Heart left ventricle (tissue), 13 donors: ENCODE results near the gene CLIP1.

Experiments used
- CTCF ChIP-seq, 12 donors: fragments of 200-600 bp; sonication (generic) in 4 of 12; IDR thresholded peaks; one replicate each; pipeline versions ENCODE4 v1.5.0 to v1.8.0; 2018 to 2022; ENCODE audit warnings: antibody characterized with exemption in 12 of 12, mild to moderate bottlenecking in 5 of 12
- POLR2A ChIP-seq, 2 donors: fragments of 450-650 bp; IDR thresholded peaks; one replicate each; pipeline ENCODE4 v1.6.1; 2017; ENCODE audit warnings: antibody characterized with exemption in 2 of 2, mild to moderate bottlenecking in 2 of 2, moderate library complexity in 2 of 2
- donor health status: ischemic (EF 13 %, LVEDD 7.1; RV severe dilation, severe dysfunction).
- donor health status: DM: no; HTN: yes; CAD: no.
- donor health status: DM: no; HTN: no; CAD: no.
- donor health status: ischemic (EF 25% LVEDD 6.9; RV normal size, moderate dysfunction).
- donor health status: ischemic (EF 25% LVEDD 5.7; RV mildly dilated, moderate dysfunction).
- donor health status: ischemic (EF 35%, LVEDD 5.7; RV mildly dilated, moderate dysfunction).
- donor health status: nonischemic (EF 11% LVEDD 7.7; RV severe dilation, severe dysfunction).
- donor health status: DM: yes; HTN: yes; CAD: no.
- donor health status: PGD.
- donor health status: ischemic (EF 29% LVEDD 5.4; RV normal size, mild dysfunction).
- donor health status: nonischemic (EF 23%, LVEDD 6.1; RV moderate dilation, normal function).

GRCh38 chr12:122407208-122407607 is 15.3 kb downstream of the CLIP1 start:
- TF ChIP-seq CTCF (IDR thresholded peaks at IDR 0.05) = no peak
- TF ChIP-seq POLR2A (IDR thresholded peaks at IDR 0.05) = no peak
